ENCODE measurements around the gene KPNA1.

Gene KPNA1

DNA sequence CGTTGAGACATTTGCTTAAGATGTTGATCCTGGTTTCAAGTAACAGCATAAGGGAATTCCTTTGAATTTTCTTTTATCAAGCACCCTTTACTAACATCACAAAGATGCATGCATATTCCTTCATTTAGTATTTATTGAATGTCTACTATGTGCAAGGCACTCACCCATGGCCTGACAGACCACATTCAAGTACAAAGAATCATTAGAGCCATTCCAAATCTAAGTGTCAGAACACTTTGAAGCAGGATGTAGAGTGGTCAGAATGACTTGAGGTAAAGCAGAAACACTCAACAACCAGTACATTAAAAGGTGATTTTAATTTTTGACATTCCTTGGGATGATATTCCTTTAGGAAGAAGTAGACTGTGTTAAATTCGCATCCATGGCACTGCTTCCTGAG lies 92.9 kb downstream of the KPNA1 start:
- no peaks in the 10 kb centered on the region for H4K20me1 ChIP-seq (ENCODE audit: insufficient read depth)
- no peak overlapping the region for H3K4me2 ChIP-seq
- H3K27ac ChIP-seq = no peak overlapping the region
- no peaks in the 10 kb centered on the region for H3K27me3 ChIP-seq (ENCODE audit: insufficient read depth, low read depth)
- H3K36me3 ChIP-seq (ENCODE audit: insufficient read depth) = no peaks in the 10 kb centered on the region; the same call in 1 of the 2 replicates
- H3K79me2 ChIP-seq (ENCODE audit: insufficient read depth, low read depth) = 0 out of 2 replicates have a peak, but pooled peaks cover 11% of the 10 kb centered on the region
- H3K9ac ChIP-seq = no peak overlapping the region
- H3K4me1 ChIP-seq (ENCODE audit: low read depth, poor library complexity, severe bottlenecking) = peaks cover 9% of the 10 kb centered on the region
- H3K4me3 ChIP-seq (IDR thresholded peaks at IDR 0.05; ENCODE audit: insufficient read depth, low read depth, low read length) = no peak overlapping the region
- TF ChIP-seq, protein P1, sequence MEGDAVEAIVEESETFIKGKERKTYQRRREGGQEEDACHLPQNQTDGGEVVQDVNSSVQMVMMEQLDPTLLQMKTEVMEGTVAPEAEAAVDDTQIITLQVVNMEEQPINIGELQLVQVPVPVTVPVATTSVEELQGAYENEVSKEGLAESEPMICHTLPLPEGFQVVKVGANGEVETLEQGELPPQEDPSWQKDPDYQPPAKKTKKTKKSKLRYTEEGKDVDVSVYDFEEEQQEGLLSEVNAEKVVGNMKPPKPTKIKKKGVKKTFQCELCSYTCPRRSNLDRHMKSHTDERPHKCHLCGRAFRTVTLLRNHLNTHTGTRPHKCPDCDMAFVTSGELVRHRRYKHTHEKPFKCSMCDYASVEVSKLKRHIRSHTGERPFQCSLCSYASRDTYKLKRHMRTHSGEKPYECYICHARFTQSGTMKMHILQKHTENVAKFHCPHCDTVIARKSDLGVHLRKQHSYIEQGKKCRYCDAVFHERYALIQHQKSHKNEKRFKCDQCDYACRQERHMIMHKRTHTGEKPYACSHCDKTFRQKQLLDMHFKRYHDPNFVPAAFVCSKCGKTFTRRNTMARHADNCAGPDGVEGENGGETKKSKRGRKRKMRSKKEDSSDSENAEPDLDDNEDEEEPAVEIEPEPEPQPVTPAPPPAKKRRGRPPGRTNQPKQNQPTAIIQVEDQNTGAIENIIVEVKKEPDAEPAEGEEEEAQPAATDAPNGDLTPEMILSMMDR (conservative IDR thresholded peaks at IDR 0.05; ENCODE audit: low read depth, low read length) = no peak
- no peak overlapping the region for H2AFZ ChIP-seq (ENCODE audit: low read depth)

DNA sequence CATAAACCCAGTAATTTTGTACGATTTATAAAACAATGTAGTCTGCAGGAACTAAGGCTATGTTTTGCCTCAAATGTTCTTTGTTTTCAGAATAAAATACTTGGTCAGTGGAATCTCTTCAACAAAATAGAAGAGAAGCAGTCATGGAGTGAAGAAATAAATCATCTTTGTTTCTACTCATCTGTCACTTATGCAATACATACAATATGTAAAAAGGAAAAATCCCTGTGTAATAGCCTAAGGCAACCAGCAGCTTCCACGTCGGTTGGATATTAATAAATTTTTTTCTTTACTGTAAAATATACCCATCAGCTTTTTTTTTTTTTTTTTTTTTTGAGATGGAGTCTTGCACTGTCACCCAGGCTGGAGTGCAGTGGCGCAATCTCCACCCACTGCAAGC lies 93.6 kb downstream of the KPNA1 start:
- H3K27me3 ChIP-seq (ENCODE audit: insufficient read depth, low read depth) = no peaks in the 10 kb centered on the region
- 0 out of 2 replicates have a peak, but pooled peaks cover 12% of the 10 kb centered on the region for H3K79me2 ChIP-seq (ENCODE audit: insufficient read depth, low read depth)
- no peak overlapping the region for H3K4me3 ChIP-seq (IDR thresholded peaks at IDR 0.05; ENCODE audit: insufficient read depth, low read depth, low read length)
- no peak overlapping the region for H3K27ac ChIP-seq
- H2AFZ ChIP-seq (ENCODE audit: low read depth) = no peak overlapping the region
- peaks cover 9% of the 10 kb centered on the region for H3K4me1 ChIP-seq (ENCODE audit: low read depth, poor library complexity, severe bottlenecking)
- TF ChIP-seq, protein P1 (conservative IDR thresholded peaks at IDR 0.05; ENCODE audit: low read depth, low read length) = no peak
- no peak overlapping the region for H3K4me2 ChIP-seq
- H3K9ac ChIP-seq = no peak overlapping the region
- no peaks in the 10 kb centered on the region; the same call in 1 of the 2 replicates for H3K36me3 ChIP-seq (ENCODE audit: insufficient read depth)
- H4K20me1 ChIP-seq (ENCODE audit: insufficient read depth) = no peaks in the 10 kb centered on the region

DNA sequence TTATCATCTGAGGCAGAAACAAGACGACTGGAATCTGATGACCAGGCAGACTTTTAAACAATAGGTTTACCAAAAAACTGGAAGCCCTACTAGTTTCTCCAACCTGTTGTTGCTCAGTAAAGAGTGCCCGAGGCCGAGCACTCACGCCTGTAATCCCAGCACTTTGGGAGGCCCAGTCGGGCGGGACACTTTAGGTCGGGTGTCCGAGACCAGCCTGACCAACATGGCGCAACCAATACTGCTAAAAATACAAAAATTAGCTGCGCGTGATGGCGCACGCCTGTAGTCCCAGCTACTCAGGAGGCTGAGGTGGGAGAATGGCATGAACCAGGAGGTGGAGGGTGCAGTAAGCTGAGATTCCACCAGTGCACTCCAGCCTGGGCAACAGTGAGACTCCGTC lies 97.8 kb downstream of the KPNA1 start:
- no peaks in the 10 kb centered on the region for H3K27me3 ChIP-seq (ENCODE audit: insufficient read depth, low read depth)
- H3K4me1 ChIP-seq (ENCODE audit: low read depth, poor library complexity, severe bottlenecking) = peaks cover 24% of the 10 kb centered on the region
- 0 out of 2 replicates have a peak, but pooled peaks cover 12% of the 10 kb centered on the region for H3K79me2 ChIP-seq (ENCODE audit: insufficient read depth, low read depth)
- TF ChIP-seq, protein P1 (conservative IDR thresholded peaks at IDR 0.05; ENCODE audit: low read depth, low read length) = no peak
- H3K36me3 ChIP-seq (ENCODE audit: insufficient read depth) = no peaks in the 10 kb centered on the region
- H4K20me1 ChIP-seq (ENCODE audit: insufficient read depth) = no peaks in the 10 kb centered on the region
- H2AFZ ChIP-seq (ENCODE audit: low read depth) = 0 out of 2 replicates have a peak overlapping the region, but pooled peaks have one; percentile 65
- no peak overlapping the region for H3K4me3 ChIP-seq (IDR thresholded peaks at IDR 0.05; ENCODE audit: insufficient read depth, low read depth, low read length)
- peak overlapping the region; percentile 76; the same call in 1 of the 2 replicates for H3K9ac ChIP-seq
- H3K4me2 ChIP-seq = peak overlapping the region; percentile 71
- peak overlapping the region; percentile 96 for H3K27ac ChIP-seq

DNA sequence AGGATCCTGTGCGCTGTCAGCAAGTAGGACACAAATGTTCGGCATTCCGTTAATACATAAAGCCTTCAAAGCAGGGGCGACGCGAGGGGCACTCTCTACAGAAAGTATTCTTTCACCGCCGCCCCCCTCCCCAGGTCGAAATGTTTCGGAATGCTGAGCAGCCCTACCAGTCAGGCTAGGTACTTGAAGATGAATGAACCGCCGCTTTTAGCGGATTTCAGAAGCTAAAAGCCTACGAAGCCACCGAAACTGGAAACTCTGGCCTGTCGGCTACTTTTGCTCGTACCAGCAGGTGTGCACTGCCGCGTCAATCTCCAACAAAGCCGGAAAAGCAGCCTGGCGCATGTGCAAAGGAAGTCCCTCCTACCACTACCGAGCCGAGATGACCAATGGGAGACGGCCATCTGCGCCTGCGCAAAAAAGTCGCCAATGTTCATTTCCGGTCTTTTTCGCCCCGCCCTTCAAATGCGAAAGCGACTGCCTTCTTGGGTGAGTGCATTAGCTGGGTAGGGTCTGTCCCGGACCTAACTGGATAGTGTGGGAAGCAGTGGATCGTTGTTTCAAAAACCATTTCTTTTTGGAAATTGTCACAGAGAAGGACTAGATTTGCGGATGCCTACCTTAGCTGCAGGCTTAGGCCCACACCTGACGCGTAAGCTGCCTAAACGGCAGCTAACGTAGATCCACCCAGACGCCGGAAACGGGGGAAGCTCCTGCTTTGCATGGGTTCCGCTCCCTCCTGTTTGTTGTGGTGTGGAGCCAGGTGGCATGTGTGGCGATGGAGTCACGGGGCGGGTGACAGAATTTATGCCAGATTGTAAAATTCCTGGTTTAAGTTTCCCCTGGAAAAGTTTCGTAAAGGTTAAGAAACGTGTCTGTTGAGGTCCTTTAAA lies 98.7 kb downstream of the KPNA1 start, which contains the start of gene WDR5B:
Gene WDR5B, minus strand, starts transcription at position 301 of the 893 bp plus-strand sequence. CDS start 534 bp downstream, outside the sequence.
- Histone ChIP-seq H2AFZ (ENCODE audit: low read depth) (peak within 1 kb of the TSS; percentile 65), H3K4me3 (IDR thresholded peaks at IDR 0.05; ENCODE audit: insufficient read depth, low read depth, low read length) (peak within 1 kb of the TSS; percentile 98), H3K4me2 (peak within 1 kb of the TSS; percentile 88), H3K79me2 (ENCODE audit: insufficient read depth, low read depth) (0 out of 2 replicates have a peak, but pooled peaks cover 8% of the 10 kb centered on the region), H4K20me1 (ENCODE audit: insufficient read depth) (no peaks in the 10 kb centered on the region), H3K27me3 (ENCODE audit: insufficient read depth, low read depth) (no peaks in the 10 kb centered on the region), H3K4me1 (ENCODE audit: low read depth, poor library complexity, severe bottlenecking) (peaks cover 24% of the 10 kb centered on the region), H3K36me3 (ENCODE audit: insufficient read depth) (no peaks in the 10 kb centered on the region), H3K9ac (peak within 1 kb of the TSS; percentile 76), H3K27ac (peak within 1 kb of the TSS; percentile 96)
- TF ChIP-seq, protein P1 (conservative IDR thresholded peaks at IDR 0.05; ENCODE audit: low read depth, low read length) = no peak; the same call in 1 of the 2 replicates
